Airway epithelial cell (primary cell): ENCODE data around the gene PPP1R1C. TPM values are rescaled to one million over a fixed set of nuclear protein-coding genes. Genes with fewer than 3 reads are reported as not detected.

Source experiments
- total RNA-seq: library from RNA; depleted of rRNA; stranded (reverse); fragments of >200 nt; gene quantifications from 2 replicates; pipeline ENCODE4 v1.2.3, GENCODE V29; 2015

Gene PPP1R1C
- total RNA-seq: 2.2 and 14.6 TPM in 2 replicates

GRCh38 chr2:181985632-181986205, at the start of gene PPP1R1C:
TSS of gene PPP1R1C (plus strand) at chr2:181985853. CDS start at chr2:181986111, 258 bp downstream.

Other genes starting within 250 kb of the PPP1R1C start
- 59.0 and 64.7 TPM in 2 replicates for gene ITPRID2, start 94.1 kb upstream of the PPP1R1C start, total RNA-seq